GM21381 (cell line): Measurements from ENCODE around the gene DEPP1.
A peak's percentile ranks its signal among the peaks of the same experiment; 100 is the strongest.

Experiments
- ATAC-seq: cut with Tn5 transposase; IDR thresholded peaks from one replicate; pipeline ENCODE4 v1.9.1; 2021; ENCODE audit warnings: mild to moderate bottlenecking, moderate library complexity; ENCODE audit not compliant: unreplicated experiment

The DEPP1 gene

DNA sequence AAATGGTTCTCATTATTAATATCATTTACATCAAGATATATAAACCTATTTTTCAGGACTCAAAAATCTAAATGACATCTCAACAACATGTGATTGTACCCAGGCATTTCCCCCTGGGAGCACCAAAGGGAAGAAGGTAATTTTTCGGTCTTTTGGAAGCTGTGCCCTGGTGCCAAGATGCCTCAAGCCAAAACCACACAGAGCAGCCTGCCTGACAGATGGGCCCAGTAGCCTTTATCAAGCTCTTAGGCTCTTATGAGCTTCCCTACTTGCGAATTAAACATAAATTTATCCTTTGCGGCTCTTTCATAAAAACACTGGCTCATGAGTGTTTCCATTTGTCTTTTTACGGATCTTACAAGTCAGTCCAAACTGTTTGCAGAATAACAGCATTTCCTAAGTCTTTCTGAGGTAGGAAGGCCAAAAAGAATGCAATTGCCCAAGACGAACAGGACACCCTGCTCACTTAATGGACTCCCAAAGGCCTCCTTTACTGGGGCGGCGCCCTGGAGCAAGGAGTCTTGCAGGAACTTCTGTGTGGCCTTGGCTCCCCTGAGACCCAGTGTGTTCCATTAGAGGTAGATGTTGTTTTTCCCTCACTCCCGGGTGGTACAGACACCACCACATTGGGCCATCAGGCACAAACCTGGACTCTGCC, 23.1 kb downstream of the DEPP1 start:
- no peak for ATAC-seq

DNA sequence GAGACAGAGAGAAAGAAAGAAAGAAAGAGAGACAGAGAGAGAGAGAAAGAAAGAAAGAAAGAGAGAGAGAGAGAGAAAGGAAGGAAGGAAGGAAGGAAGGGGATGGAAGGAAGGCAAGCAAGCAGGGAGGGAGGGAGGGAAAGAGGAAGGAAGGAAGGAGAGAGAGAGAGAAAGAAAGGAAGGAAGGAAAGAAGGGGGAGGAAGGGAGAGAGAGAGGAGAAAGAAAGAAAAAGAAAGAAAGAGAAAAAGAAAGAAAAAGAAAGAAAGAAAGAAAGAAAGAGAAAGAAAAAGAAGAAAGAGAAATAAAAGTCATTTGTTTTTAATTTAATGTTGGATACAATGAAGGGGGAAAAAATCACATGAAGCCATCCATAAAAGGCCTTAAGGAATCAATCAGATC, 23.6 kb downstream of the DEPP1 start:
- ATAC-seq, result no peak

DNA sequence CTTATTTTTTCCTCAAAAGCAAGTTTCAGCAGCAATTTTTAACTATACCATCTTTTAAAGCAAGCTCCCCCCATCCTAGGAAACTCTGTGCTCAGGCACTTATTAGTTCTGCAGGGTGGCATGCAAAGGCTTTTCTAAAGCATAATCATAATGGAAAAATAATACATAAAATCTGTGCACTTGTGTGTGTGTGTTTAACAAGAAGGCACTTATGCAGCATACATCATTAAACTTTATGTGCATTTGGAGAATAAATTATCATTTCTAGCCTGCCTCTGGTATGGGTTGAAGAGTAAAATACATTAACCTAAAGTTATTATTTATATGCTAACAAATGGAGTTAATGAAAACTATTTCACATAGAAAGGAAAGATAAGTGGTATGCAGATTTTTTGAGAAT, 24.6 kb downstream of the DEPP1 start:
- no peak for ATAC-seq

GRCh38 chr10:44952779-44953231, 25.8 kb downstream of the DEPP1 start:
- no peak for ATAC-seq

- no peak for ATAC-seq
These were observed 26.9 kb downstream of the DEPP1 start for GRCh38 chr10:44951576-44952226.

DNA sequence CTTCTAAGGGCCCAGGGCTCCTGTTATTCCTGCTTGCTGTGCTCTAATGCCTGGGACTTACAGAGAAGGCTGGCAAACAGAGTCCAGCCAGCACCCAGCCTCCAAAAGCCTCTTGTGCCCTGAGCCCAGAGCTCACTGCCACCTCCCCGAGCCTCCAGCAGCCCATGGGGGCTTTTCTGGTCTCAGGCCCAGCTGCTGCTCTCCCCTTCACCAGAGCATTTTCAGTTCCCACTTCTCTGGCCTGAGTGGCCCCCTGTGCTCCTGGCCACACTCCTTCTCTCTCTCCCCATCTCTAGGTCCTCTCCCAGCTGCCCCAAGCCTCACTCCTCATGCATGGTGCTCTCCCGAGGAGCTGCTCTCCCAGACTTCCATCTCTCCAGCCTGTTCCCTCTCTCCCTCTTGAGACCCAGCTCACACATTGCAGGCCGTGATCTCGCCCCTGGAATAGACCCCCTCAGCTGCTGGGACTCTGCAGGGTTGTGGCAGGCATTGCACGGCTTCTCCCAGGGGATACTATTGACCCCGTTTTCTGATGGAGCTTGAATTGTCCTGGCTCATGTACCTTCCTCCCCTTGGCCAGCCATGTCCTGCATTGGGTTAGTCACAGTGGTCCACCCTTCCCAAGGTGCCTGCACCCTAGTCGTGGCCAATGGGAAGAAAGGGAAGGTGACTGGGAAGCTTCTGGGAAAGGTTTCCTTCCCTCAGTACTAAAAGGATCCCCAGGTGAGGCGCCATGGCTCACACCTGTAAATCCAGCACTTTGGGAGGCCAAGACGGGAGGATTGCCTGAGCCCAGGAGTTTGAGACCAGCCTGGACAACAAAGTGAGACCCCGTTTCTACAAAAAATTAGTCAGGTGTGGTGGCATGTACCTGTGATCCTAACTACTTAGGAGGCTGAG, 28.0 kb downstream of the DEPP1 start:
- no peak for ATAC-seq

DNA sequence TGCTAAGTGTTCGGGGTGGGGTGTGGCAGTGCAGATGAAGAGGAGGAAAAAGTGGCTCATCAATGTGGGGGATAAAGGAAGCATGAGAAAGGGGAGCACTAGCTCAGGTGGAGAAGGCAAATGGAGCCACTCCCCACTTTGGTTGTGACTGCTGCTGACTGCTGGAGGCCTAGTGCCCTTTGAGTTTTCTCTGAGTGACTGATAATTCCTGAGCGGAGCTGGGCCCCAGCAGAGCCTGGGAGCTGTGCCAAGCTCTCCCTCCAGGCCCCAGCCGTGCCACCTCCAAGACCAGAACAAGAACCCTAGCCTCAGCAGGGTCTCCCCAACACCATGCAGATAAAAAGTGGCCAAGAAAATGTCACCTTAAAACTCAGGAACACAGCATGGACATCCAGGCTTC, 28.7 kb downstream of the DEPP1 start:
- ATAC-seq, result no peak

GRCh38 chr10:44949127-44949802, 29.3 kb downstream of the DEPP1 start:
- ATAC-seq, result no peak

DNA sequence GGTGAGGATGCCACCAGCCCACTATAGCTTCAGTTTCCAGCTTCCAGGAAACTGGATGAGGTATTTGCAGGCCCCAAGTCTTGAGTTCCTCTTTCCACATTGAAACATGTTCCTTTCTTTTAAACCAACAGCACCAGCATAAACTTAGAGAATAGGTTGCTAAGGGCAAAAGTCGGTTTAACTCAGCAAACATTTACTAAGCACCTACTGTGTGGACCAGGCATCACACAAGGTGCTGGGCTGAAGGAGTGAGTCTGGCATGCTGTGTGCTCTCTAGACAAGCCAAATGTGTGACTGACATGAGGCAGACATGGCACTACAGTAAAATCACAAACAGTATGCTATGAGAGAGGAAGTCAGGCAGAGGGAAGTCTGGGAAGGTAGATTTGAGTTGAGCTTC, 30.0 kb downstream of the DEPP1 start:
- no peak for ATAC-seq

DNA sequence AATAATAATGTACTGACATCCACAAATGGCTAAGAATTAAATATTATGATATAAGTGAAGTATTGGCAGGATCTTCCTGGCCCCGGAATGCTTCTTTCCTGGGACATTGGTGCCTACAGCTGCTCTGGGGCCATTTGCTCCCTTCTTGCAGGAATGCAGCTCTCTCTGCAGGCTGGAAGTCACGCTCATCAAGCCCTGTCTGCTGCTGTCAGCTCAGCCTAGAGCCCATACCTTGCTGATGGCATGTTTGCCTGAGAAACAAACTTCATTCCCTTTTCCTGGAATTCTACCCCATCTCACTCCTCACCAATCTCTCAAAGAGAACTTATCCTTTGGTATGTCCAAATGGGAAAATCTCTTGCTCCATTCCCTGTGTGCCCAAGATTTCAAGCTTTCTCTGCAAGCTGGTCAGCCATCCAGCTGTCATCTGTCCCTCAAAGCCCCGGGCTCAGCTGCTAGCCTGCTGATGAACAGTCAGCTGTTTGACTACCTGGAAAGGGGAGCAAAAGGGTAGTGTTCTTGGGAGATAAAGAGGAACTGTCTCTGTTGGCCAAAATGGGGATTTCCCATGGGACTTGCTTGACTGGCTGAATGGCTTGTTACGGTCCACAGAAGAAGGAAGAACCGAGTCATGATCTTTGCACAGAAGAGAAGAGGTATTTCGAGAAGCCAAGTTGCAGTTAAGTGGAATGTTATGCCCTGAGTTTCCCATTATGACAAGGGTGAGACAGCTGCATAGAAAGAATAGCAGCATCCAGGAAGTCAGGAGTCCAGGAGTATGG, 31.0 kb downstream of the DEPP1 start:
- peak; percentile 55 for ATAC-seq

GRCh38 chr10:44946205-44946604, 32.4 kb downstream of the DEPP1 start:
- peak; percentile 54 for ATAC-seq

GRCh38 chr10:44944354-44944753, 34.3 kb downstream of the DEPP1 start:
- ATAC-seq, result no peak

DNA sequence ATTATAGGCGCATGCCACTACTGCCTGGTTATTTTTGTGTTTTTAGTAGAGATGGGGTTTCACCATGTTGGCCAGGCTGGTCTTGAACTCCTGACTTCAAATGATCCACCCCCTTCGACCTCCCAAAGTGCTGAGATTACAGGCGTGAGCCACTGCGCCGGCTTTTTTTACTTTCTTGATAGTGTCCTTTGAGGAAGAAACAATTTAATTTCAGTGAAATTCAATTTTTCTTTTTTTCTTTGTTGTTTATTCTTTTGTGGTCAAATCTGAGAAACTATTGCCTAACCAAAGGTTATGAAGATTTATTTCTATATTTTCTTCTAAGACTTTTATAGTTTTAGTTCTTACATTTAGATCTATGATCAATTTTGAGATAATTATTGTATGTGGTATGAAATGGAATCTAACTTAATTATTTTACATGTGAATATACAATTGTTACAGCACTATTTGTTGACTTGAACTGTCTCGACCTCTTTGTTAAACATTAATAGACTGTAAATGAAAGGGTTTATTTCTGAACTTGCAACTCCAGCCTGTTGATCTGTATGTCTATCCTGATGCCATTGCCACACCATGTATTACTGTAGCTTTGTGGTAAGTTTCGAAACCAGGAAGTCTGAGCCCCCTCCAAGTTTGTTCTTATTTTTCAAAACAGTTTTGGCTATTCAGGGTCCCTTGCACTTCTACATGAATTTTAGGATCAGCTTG, 38.8 kb downstream of the DEPP1 start:
- no peak for ATAC-seq

DNA sequence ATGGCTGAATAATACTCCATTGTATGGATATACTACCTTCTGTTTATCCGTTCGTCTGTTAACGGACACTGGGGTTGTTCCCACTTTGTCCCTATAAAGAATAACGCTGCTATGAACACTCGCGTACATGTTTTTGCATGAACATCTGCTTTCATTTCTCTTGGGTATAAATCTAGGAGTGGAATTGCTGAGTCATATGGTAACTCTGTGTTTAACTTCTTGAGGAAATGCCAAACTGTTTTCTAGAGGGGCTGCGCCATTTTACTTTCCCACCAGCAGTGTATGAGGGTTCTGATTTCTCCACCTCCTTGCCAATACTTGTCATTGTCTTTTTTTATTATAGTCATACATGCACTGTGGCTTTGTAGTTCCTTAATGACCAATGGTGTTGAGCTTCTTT, 39.7 kb downstream of the DEPP1 start:
- no peak for ATAC-seq

- no peak for ATAC-seq
These were observed 41.2 kb downstream of the DEPP1 start for GRCh38 chr10:44937196-44938005.

- no peak for ATAC-seq
These were observed 42.2 kb downstream of the DEPP1 start for GRCh38 chr10:44936314-44936975.

DNA sequence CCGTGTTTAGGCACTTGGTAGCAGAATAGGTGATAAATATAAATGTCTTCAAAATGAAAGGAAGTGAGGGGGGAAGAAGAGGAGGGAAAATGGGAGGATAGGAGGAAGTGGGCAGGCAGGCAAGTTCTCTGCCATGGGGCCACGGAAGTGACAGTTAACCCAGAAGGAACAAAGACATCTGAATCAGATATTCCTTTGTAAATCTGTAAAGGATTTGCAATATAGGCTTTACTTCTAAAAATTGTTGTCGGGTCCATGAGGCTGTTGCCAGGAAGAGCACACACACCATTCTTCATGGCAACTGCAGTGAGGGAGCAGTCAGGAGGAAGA, 42.7 kb downstream of the DEPP1 start:
- no peak for ATAC-seq

DNA sequence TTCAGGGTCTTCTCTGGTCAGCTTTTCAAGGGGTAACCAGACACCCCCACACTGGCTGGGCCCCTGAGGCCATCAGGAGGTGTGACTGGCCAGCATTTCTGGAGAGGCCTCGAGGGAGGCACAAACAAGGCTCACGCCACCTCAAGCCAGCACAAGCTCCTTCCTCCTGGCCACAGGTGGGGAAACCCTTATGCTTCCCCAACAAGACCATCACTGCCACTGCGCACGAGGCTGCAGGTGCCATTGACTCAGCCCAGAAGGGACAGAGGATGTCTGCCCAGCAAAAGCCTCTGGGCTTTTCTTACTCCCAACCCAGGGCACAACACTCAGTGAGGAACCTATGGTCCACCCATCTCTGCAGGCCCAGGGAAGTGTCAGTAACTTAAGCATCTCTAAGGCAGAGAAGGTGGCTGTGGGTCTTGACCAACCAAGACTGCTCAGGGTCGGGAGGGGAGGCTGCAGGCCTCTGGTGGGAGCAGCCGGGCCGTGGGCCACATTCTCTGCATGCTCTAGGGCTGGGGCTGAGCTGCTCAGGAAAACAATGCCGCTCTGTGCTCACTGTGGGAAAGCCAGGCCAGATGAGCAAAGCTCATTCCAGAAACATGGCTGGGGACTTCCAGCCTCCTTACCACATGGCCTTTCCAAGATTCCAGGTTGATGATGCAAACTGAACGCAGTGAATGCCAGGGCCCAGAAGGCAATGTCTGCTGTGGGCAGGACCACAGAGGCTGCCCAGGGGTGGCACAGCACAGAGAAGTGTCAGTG, 43.2 kb downstream of the DEPP1 start:
- no peak for ATAC-seq
